Nephron progenitor cell (in vitro differentiated cells): Measurements from ENCODE around the gene ABHD12.

Source experiments
- DNase-seq: peaks from one replicate; pipeline ENCODE4 v3.0.0; 2021
- H3K27ac Mint-ChIP-seq: 2 replicates; pipeline ENCODE4 v1.8.0; 2021; ENCODE audit warnings: mild to moderate bottlenecking, moderate library complexity, mixed read lengths
- H3K27me3 Mint-ChIP-seq: 2 replicates; pipeline ENCODE4 v1.8.0; 2021; ENCODE audit warnings: mild to moderate bottlenecking, low read depth, mixed read lengths; ENCODE audit not compliant: poor library complexity
- H3K36me3 Mint-ChIP-seq: 2 replicates; pipeline ENCODE4 v1.8.0; 2021; ENCODE audit warnings: low read depth, mixed read lengths
- H3K4me1 Mint-ChIP-seq: 2 replicates; pipeline ENCODE4 v1.8.0; 2021; ENCODE audit warnings: mixed read lengths
- H3K4me3 Mint-ChIP-seq: 2 replicates; pipeline ENCODE4 v1.8.0; 2021; ENCODE audit warnings: mild to moderate bottlenecking, moderate library complexity, mixed read lengths
- H3K9me3 Mint-ChIP-seq: 2 replicates; pipeline ENCODE4 v1.8.0; 2021; ENCODE audit warnings: mild to moderate bottlenecking, moderate library complexity, mixed read lengths
- TF ChIP-seq, protein P1 (sequence below): fragments of 200-600 bp; sonication (generic); IDR thresholded peaks from 2 replicates; pipeline ENCODE4 v1.5.0; 2021; ENCODE audit warnings: antibody characterized with exemption

Gene ABHD12

DNA sequence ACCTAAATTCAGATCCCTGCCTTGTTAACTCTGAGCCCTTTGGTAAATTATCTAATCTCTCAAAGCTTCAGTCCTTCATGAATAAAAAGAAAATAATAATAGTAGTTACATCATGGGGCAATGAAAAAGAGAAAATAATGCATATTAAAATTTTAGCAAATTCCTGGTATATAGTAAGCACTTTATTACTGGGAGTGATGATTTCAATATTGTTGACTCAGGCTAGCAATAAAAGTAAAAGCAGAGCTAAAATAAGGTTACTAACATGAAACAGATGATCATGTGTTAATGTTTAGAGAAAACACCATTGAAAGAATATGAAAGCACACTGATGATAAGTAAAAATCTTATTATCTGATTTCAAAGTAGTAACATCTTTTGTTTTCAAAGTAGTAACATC is 30.5 kb upstream of the ABHD12 start:
- H3K27ac Mint-ChIP-seq: no peak overlapping the region
- no peaks in the 10 kb centered on the region for H3K27me3 Mint-ChIP-seq
- TF ChIP-seq, protein P1, sequence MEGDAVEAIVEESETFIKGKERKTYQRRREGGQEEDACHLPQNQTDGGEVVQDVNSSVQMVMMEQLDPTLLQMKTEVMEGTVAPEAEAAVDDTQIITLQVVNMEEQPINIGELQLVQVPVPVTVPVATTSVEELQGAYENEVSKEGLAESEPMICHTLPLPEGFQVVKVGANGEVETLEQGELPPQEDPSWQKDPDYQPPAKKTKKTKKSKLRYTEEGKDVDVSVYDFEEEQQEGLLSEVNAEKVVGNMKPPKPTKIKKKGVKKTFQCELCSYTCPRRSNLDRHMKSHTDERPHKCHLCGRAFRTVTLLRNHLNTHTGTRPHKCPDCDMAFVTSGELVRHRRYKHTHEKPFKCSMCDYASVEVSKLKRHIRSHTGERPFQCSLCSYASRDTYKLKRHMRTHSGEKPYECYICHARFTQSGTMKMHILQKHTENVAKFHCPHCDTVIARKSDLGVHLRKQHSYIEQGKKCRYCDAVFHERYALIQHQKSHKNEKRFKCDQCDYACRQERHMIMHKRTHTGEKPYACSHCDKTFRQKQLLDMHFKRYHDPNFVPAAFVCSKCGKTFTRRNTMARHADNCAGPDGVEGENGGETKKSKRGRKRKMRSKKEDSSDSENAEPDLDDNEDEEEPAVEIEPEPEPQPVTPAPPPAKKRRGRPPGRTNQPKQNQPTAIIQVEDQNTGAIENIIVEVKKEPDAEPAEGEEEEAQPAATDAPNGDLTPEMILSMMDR: no peak
- H3K9me3 Mint-ChIP-seq: peaks cover 4% of the 10 kb centered on the region
- no peak overlapping the region for H3K4me3 Mint-ChIP-seq
- no peak for DNase-seq
- H3K36me3 Mint-ChIP-seq: peaks cover 52% of the 10 kb centered on the region
- no peaks in the 10 kb centered on the region for H3K4me1 Mint-ChIP-seq

- H3K4me1 Mint-ChIP-seq: no peaks in the 10 kb centered on the region
- peaks cover 45% of the 10 kb centered on the region for H3K36me3 Mint-ChIP-seq
These were observed 28.1 kb upstream of the ABHD12 start for GRCh38 chr20:25418776-25419175.

DNA sequence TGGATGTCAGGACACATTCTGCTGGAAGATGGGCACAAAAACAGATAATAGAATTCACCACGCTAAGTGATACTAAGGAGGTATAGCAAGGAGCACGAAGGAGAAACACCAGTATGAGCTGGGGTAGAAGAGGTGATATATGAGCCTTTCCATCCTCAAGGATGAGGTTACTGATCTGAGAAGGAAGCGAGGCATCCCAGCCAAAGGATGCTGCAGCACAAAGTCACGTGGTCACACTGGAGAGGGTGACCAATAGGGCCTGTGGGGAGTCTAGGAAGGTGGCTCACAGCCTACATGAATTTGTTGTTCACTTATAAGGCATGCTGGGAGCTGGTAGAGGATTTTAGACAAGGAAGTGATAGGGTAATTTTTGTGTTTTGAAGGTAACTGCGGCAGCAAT is 18.3 kb upstream of the ABHD12 start:
- Mint-ChIP-seq H3K27me3 (peaks cover 5% of the 10 kb centered on the region), H3K4me1 (peaks cover 24% of the 10 kb centered on the region), H3K4me3 (peak overlapping the region; percentile 95), H3K27ac (no peak overlapping the region), H3K9me3 (peaks cover 27% of the 10 kb centered on the region), H3K36me3 (peaks cover 17% of the 10 kb centered on the region)
- TF ChIP-seq, protein P1: no peak
- no peak for DNase-seq

More at GRCh38 chr20:25418776-25419175, 28.1 kb upstream of the ABHD12 start:
- no peaks in the 10 kb centered on the region for H3K27me3 Mint-ChIP-seq
- no peak overlapping the region for H3K27ac Mint-ChIP-seq
- H3K4me3 Mint-ChIP-seq: no peak overlapping the region
- TF ChIP-seq, protein P1: no peak
- no peaks in the 10 kb centered on the region for H3K9me3 Mint-ChIP-seq
- no peak for DNase-seq

DNA sequence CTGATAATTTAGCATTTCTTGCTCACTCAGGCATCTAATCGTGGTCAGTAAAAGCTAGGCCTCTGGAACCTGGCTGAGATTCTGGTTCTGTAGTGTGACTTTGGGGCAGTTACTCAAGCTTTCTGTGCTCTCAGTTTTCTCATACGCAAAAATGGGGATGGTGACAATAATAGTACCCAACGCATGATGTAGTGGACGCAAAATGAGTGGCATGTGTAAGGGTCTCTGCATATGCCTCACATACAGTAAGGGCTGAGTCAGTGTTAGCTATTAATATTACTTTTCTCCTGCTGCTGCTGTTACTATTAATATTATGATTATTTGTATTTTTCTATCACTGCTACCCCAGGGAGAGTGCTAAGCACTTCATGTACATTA is 17.5 kb upstream of the ABHD12 start:
- TF ChIP-seq, protein P1: no peak
- Mint-ChIP-seq H3K36me3 (peaks cover 17% of the 10 kb centered on the region), H3K27ac (no peak overlapping the region), H3K9me3 (peaks cover 34% of the 10 kb centered on the region), H3K4me1 (peaks cover 24% of the 10 kb centered on the region), H3K27me3 (peaks cover 5% of the 10 kb centered on the region), H3K4me3 (peak overlapping the region; percentile 95)
- DNase-seq: no peak

GRCh38 chr20:25407311-25408169 is 16.9 kb upstream of the ABHD12 start, which contains the start of gene GINS1:
Gene GINS1 (plus strand): TSS chr20:25407673. CDS start chr20:25407821, 148 bp downstream.
- peaks cover 8% of the 10 kb centered on the region for H3K27me3 Mint-ChIP-seq

More at GRCh38 chr20:25407311-25408169, 16.9 kb upstream of the ABHD12 start, which contains the start of gene GINS1:
- TF ChIP-seq, protein P1: no peak
- Mint-ChIP-seq H3K36me3 (peaks cover 22% of the 10 kb centered on the region), H3K4me3 (peak within 1 kb of the TSS; percentile 95), H3K27ac (peak within 1 kb of the TSS; percentile 99), H3K4me1 (peaks cover 24% of the 10 kb centered on the region), H3K9me3 (peaks cover 40% of the 10 kb centered on the region)
- peak; percentile 93 for DNase-seq
